ENCODE results near the gene SP2. TPM values are rescaled to one million over a fixed set of nuclear protein-coding genes. Genes with fewer than 3 reads are reported as not detected.

SP2 gene
- total and polyA plus RNA-seq, 4 donors: 4.9 to 19.9 (median 11.1) TPM

- no peak overlapping the region for H3K9ac ChIP-seq (ENCODE audit: insufficient read depth in 1 of 2, low read length in 2 of 2)
- H3K36me3 ChIP-seq (ENCODE audit: control insufficient read depth in 4 of 4, insufficient read depth in 4 of 4, low read length in 4 of 4): no peaks in the 10 kb centered on the region
- TF ChIP-seq, protein P1, sequence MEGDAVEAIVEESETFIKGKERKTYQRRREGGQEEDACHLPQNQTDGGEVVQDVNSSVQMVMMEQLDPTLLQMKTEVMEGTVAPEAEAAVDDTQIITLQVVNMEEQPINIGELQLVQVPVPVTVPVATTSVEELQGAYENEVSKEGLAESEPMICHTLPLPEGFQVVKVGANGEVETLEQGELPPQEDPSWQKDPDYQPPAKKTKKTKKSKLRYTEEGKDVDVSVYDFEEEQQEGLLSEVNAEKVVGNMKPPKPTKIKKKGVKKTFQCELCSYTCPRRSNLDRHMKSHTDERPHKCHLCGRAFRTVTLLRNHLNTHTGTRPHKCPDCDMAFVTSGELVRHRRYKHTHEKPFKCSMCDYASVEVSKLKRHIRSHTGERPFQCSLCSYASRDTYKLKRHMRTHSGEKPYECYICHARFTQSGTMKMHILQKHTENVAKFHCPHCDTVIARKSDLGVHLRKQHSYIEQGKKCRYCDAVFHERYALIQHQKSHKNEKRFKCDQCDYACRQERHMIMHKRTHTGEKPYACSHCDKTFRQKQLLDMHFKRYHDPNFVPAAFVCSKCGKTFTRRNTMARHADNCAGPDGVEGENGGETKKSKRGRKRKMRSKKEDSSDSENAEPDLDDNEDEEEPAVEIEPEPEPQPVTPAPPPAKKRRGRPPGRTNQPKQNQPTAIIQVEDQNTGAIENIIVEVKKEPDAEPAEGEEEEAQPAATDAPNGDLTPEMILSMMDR (IDR thresholded peaks at IDR 0.05; ENCODE audit: control extremely low read depth, extremely low read depth): no peak
- no peak overlapping the region for H3K4me3 ChIP-seq
- H3K4me1 ChIP-seq (ENCODE audit: control insufficient read depth in 5 of 5, insufficient read depth in 5 of 5, low read length in 5 of 5): peaks cover 0 to 33% (median 0%) of the 10 kb centered on the region in 5 donors
- H3K27ac ChIP-seq (ENCODE audit: low read depth in 1 of 2, low read length in 1 of 2): no peak overlapping the region
- H3K9me3 ChIP-seq (ENCODE audit: control insufficient read depth in 4 of 4, insufficient read depth in 3 of 4, low read length in 3 of 4): peaks cover 0 to 3% (median 0%) of the 10 kb centered on the region in 4 donors
- DNase-seq (no peak), ATAC-seq (ENCODE audit: insufficient read depth, low FRiP score) (no peak)
- 58 to 90% methylated on average over 1 of the region's 1 CpG for WGBS, 2 donors
- peaks cover 0 to 23% (median 13%) of the 10 kb centered on the region in 3 donors for H3K27me3 ChIP-seq (ENCODE audit: control insufficient read depth in 3 of 3, insufficient read depth in 3 of 3, low read length in 2 of 3)
These were observed 26.0 kb upstream of the SP2 start for GRCh38 chr17:47870056-47870455.

- no peak overlapping the region for H3K9ac ChIP-seq (ENCODE audit: insufficient read depth in 1 of 2, low read length in 2 of 2)
- H3K4me3 ChIP-seq: no peak overlapping the region
- H3K9me3 ChIP-seq (ENCODE audit: control insufficient read depth in 4 of 4, insufficient read depth in 3 of 4, low read length in 3 of 4): peaks cover 0 to 3% (median 0%) of the 10 kb centered on the region in 4 donors
- H3K4me1 ChIP-seq (ENCODE audit: control insufficient read depth in 5 of 5, insufficient read depth in 5 of 5, low read length in 5 of 5): peaks cover 0 to 33% (median 0%) of the 10 kb centered on the region in 5 donors
- H3K27ac ChIP-seq (ENCODE audit: low read depth in 1 of 2, low read length in 1 of 2): no peak overlapping the region
- TF ChIP-seq, protein P1 (IDR thresholded peaks at IDR 0.05; ENCODE audit: control extremely low read depth, extremely low read depth): no peak
- H3K36me3 ChIP-seq (ENCODE audit: control insufficient read depth in 4 of 4, insufficient read depth in 4 of 4, low read length in 4 of 4): no peaks in the 10 kb centered on the region
- DNase-seq (no peak), ATAC-seq (ENCODE audit: insufficient read depth, low FRiP score) (no peak)
- H3K27me3 ChIP-seq (ENCODE audit: control insufficient read depth in 3 of 3, insufficient read depth in 3 of 3, low read length in 2 of 3): peaks cover 0 to 23% (median 13%) of the 10 kb centered on the region in 3 donors
These were observed 25.0 kb upstream of the SP2 start for GRCh38 chr17:47871048-47871447.

GRCh38 chr17:47872019-47872650 lies 23.9 kb upstream of the SP2 start:
- 23 to 41% methylated on average over 29 of the region's 29 CpGs for WGBS, 2 donors
- ATAC-seq (ENCODE audit: insufficient read depth, low FRiP score) (no peak), DNase-seq (no peak)
- Histone ChIP-seq H3K9ac (ENCODE audit: insufficient read depth in 1 of 2, low read length in 2 of 2) (no peak overlapping the region), H3K27ac (ENCODE audit: low read depth in 1 of 2, low read length in 1 of 2) (no peak overlapping the region), H3K4me1 (ENCODE audit: control insufficient read depth in 5 of 5, insufficient read depth in 5 of 5, low read length in 5 of 5) (peaks cover 0 to 33% (median 0%) of the 10 kb centered on the region in 5 donors), H3K9me3 (ENCODE audit: control insufficient read depth in 4 of 4, insufficient read depth in 3 of 4, low read length in 3 of 4) (peaks cover 0 to 3% (median 0%) of the 10 kb centered on the region in 4 donors), H3K27me3 (ENCODE audit: control insufficient read depth in 3 of 3, insufficient read depth in 3 of 3, low read length in 2 of 3) (peaks cover 0 to 21% (median 13%) of the 10 kb centered on the region in 3 donors), H3K36me3 (ENCODE audit: control insufficient read depth in 4 of 4, insufficient read depth in 4 of 4, low read length in 4 of 4) (no peaks in the 10 kb centered on the region), H3K4me3 (no peak overlapping the region)
- TF ChIP-seq, protein P1 (IDR thresholded peaks at IDR 0.05; ENCODE audit: control extremely low read depth, extremely low read depth): no peak

Data from lung (tissue), 12 donors.